IgD-negative memory B cell (primary cell): ENCODE data around the gene ABLIM3. TPM values are rescaled to one million over a fixed set of nuclear protein-coding genes. Genes with fewer than 3 reads are reported as not detected.
"Not testable (repeated sequence)": the region's sequence is repeated elsewhere in the genome, so short reads cannot be mapped to it uniquely, and the experiment has no call there.

Experiments used
- H3K27ac Mint-ChIP-seq, 3 donors: one replicate each; pipeline ENCODE4 v1.8.0; 2020 to 2022; ENCODE audit warnings: mild to moderate bottlenecking in 3 of 3, mixed read lengths in 3 of 3, moderate library complexity in 1 of 3
- H3K27me3 Mint-ChIP-seq: one replicate; pipeline ENCODE4 v1.8.0; 2021; ENCODE audit warnings: mixed read lengths
- H3K36me3 Mint-ChIP-seq: one replicate; pipeline ENCODE4 v1.8.0; 2020; ENCODE audit warnings: mild to moderate bottlenecking, mixed read lengths
- H3K4me1 Mint-ChIP-seq, 3 donors: one replicate each; pipeline ENCODE4 v1.8.0; 2020 to 2022; ENCODE audit warnings: mixed read lengths in 3 of 3, mild to moderate bottlenecking in 1 of 3
- H3K4me3 Mint-ChIP-seq, 4 donors: one replicate each; pipeline ENCODE4 v1.8.0; 2020 to 2022; ENCODE audit warnings: mild to moderate bottlenecking in 4 of 4, mixed read lengths in 4 of 4, moderate library complexity in 3 of 4
- H3K9me3 Mint-ChIP-seq, 3 donors: one replicate each; pipeline ENCODE4 v1.8.0; 2020 to 2021; ENCODE audit warnings: mixed read lengths in 3 of 3, mild to moderate bottlenecking in 1 of 3
- polyA plus RNA-seq: library from polyadenylated mRNA; unstranded; fragments of 300-500 nt; fragmentation: Illumina TruSeq; gene quantifications from one replicate; pipeline ENCODE4 v1.2.3, GENCODE V29; 2021

ABLIM3 gene
- polyA plus RNA-seq, 1 donor from 2014 or later: 0.14 TPM

GRCh38 chr5:149182241-149182640, 40.9 kb downstream of the ABLIM3 start:
- peaks cover 0 to 1% (median 0%) of the 10 kb centered on the region in 3 donors for H3K9me3 Mint-ChIP-seq

DNA sequence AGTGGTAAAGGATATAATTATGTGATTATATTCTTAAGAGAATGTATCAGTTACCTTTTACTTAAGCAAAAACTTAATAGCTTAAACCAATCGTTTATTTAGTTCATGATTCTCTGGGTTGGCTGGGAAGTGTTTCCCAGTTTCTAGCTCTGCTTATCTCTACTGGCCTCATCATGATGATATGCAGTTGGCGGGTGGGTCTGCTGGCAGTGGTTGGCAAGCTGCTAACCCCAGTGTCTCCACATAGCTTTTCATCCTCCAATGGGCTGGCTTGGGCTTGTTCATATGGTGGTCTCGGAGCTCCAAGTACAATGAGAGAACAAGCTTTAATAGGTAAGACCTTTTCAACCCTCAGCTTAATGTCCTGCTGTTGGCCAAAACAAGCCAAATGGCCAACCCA, 43.8 kb downstream of the ABLIM3 start:
- no peaks in the 10 kb centered on the region for H3K36me3 Mint-ChIP-seq
- H3K27me3 Mint-ChIP-seq: peaks cover 20% of the 10 kb centered on the region
- H3K27ac Mint-ChIP-seq: no peak overlapping the region
- H3K9me3 Mint-ChIP-seq: peaks cover 0 to 6% (median 2%) of the 10 kb centered on the region in 3 donors
- H3K4me3 Mint-ChIP-seq: no peak overlapping the region
- no peaks in the 10 kb centered on the region for H3K4me1 Mint-ChIP-seq

More at GRCh38 chr5:149182241-149182640, 40.9 kb downstream of the ABLIM3 start:
- Mint-ChIP-seq H3K4me1 (no peaks in the 10 kb centered on the region), H3K4me3 (no peak overlapping the region), H3K36me3 (no peaks in the 10 kb centered on the region), H3K27me3 (peaks cover 17% of the 10 kb centered on the region), H3K27ac (no peak overlapping the region)

- H3K4me3 Mint-ChIP-seq: no peak overlapping the region
- peaks cover 0 to 6% (median 2%) of the 10 kb centered on the region in 3 donors for H3K9me3 Mint-ChIP-seq
- no peaks in the 10 kb centered on the region for H3K36me3 Mint-ChIP-seq
- no peak overlapping the region for H3K27ac Mint-ChIP-seq
- H3K4me1 Mint-ChIP-seq: no peaks in the 10 kb centered on the region
- H3K27me3 Mint-ChIP-seq: peaks cover 14% of the 10 kb centered on the region
These were observed 45.2 kb downstream of the ABLIM3 start for GRCh38 chr5:149186506-149186905.

- H3K36me3 Mint-ChIP-seq, H3K9me3 Mint-ChIP-seq, H3K27ac Mint-ChIP-seq, H3K4me1 Mint-ChIP-seq, H3K4me3 Mint-ChIP-seq: not testable (repeated sequence)
- peaks cover 14% of the 10 kb centered on the region for H3K27me3 Mint-ChIP-seq
These were observed 46.3 kb downstream of the ABLIM3 start for GRCh38 chr5:149187617-149188016.

GRCh38 chr5:149188383-149188782, 47.1 kb downstream of the ABLIM3 start:
- Mint-ChIP-seq H3K27ac (no peak overlapping the region), H3K4me3 (no peak overlapping the region), H3K4me1 (no peaks in the 10 kb centered on the region), H3K27me3 (peaks cover 11% of the 10 kb centered on the region), H3K36me3 (no peaks in the 10 kb centered on the region), H3K9me3 (peaks cover 0 to 6% (median 2%) of the 10 kb centered on the region in 3 donors)

- Mint-ChIP-seq H3K36me3 (no peaks in the 10 kb centered on the region), H3K4me1 (peaks cover 0 to 1% (median 0%) of the 10 kb centered on the region in 3 donors), H3K27ac (peak overlapping the region in 1 of 3 donors; percentile 55)
These were observed 54.1 kb downstream of the ABLIM3 start for GRCh38 chr5:149195337-149195887.

DNA sequence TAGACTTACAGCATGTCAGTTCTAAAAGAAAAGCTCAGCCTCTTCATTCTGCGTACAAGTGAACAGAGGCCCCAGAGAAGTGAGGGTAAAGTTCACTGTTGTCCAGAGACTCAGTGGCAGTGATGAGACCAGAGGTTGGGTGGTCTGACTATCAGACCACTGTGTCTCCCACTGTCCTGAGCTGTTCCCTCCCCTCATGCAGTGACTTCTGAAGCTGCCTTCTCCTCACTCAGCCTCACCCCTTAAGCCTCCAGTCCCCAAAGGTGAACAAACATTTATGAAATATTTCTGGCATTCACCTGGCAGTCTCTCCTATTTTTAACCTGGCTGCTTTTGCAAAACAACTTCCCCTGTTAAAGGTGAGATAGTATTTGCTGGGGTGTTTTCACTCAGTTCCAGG, 54.7 kb downstream of the ABLIM3 start:
- Mint-ChIP-seq H3K27ac (no peak overlapping the region), H3K9me3 (no peaks in the 10 kb centered on the region)

More at GRCh38 chr5:149195337-149195887, 54.1 kb downstream of the ABLIM3 start:
- Mint-ChIP-seq H3K27me3 (no peaks in the 10 kb centered on the region), H3K4me3 (no peak overlapping the region), H3K9me3 (no peaks in the 10 kb centered on the region)

DNA sequence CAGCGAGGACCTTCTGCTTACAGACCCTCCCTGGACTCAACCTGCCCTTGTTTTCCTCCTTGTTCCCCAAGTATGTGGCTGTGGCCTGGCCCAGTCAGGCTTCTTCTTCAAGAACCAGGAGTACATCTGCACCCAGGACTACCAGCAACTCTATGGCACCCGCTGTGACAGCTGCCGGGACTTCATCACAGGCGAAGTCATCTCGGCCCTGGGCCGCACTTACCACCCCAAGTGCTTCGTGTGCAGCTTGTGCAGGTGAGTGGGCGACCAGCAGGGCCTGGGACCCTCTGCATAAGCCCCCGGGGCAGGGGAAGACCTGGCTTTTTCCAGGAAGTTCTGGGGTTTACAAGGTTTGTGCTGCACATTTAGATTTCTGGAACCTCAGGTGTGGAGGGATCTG, 56.9 kb downstream of the ABLIM3 start:
- Mint-ChIP-seq H3K27ac (no peak overlapping the region), H3K9me3 (no peaks in the 10 kb centered on the region), H3K4me3 (no peak overlapping the region), H3K36me3 (no peaks in the 10 kb centered on the region), H3K4me1 (peaks cover 0 to 1% (median 0%) of the 10 kb centered on the region in 3 donors), H3K27me3 (no peaks in the 10 kb centered on the region)

More for the DNA sequence above, 54.7 kb downstream of the ABLIM3 start:
- Mint-ChIP-seq H3K4me1 (peaks cover 0 to 1% (median 0%) of the 10 kb centered on the region in 3 donors), H3K36me3 (no peaks in the 10 kb centered on the region), H3K27me3 (no peaks in the 10 kb centered on the region), H3K4me3 (no peak overlapping the region)

DNA sequence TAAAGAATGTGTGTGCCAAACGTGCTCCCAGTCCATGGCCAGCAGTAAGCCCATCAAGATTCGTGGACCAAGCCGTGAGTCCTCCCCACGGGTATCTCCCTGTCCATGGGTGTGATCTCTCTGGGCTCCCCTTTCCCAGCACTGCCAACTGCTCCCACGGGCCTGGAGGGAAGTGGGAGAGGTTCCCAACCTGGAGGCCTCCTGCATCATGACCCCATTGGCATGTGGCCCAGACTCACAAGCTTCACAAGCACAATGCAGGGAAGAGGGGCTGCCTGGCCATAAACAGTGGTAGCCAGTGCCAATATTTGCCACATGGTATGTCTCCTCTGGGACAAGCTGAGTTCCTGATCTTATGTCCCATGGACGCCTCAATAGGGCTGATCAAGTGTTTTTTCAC, 59.1 kb downstream of the ABLIM3 start:
- Mint-ChIP-seq H3K36me3 (no peaks in the 10 kb centered on the region), H3K4me3 (no peak overlapping the region), H3K27ac (no peak overlapping the region), H3K27me3 (no peaks in the 10 kb centered on the region), H3K4me1 (peaks cover 0 to 1% (median 0%) of the 10 kb centered on the region in 3 donors), H3K9me3 (no peaks in the 10 kb centered on the region)

DNA sequence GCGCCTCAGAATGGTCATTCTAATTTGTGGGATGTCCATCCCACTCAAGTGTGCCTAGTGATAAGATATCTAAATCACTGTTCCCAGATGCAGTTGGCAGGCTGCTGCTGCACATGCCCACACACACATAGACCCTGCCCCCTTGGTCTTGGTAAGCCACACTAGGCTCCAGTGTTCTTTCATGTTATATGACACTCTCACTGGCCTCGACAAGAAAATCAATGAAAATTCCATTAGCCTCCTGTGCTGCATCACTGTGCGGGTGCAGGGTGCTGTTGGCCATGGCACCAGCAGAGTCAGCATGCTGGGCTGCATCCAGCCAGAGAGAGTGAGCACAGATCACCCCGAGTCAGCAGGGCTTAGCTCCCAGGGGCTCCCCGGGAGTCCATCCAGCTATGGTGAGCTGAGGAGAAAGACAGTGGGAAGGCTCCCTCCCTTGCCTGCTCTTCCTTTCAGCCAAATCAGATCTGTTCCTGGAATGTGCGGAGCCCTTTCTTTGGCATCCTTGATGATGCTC, 59.9 kb downstream of the ABLIM3 start:
- Mint-ChIP-seq H3K27me3 (no peaks in the 10 kb centered on the region), H3K36me3 (no peaks in the 10 kb centered on the region), H3K9me3 (no peaks in the 10 kb centered on the region), H3K4me1 (peaks cover 0 to 1% (median 0%) of the 10 kb centered on the region in 3 donors), H3K4me3 (no peak overlapping the region), H3K27ac (no peak overlapping the region)

GRCh38 chr5:149202910-149203451, 61.7 kb downstream of the ABLIM3 start:
- no peak overlapping the region for H3K27ac Mint-ChIP-seq
- H3K27me3 Mint-ChIP-seq: no peaks in the 10 kb centered on the region
- no peaks in the 10 kb centered on the region for H3K36me3 Mint-ChIP-seq
- H3K9me3 Mint-ChIP-seq: no peaks in the 10 kb centered on the region
- H3K4me3 Mint-ChIP-seq: no peak overlapping the region
- H3K4me1 Mint-ChIP-seq: no peaks in the 10 kb centered on the region

- Mint-ChIP-seq H3K27me3 (no peaks in the 10 kb centered on the region), H3K9me3 (no peaks in the 10 kb centered on the region), H3K36me3 (no peaks in the 10 kb centered on the region), H3K27ac (no peak overlapping the region), H3K4me1 (no peaks in the 10 kb centered on the region), H3K4me3 (no peak overlapping the region)
These were observed 62.7 kb downstream of the ABLIM3 start for GRCh38 chr5:149203921-149204441.

- no peaks in the 10 kb centered on the region for H3K27me3 Mint-ChIP-seq
- no peaks in the 10 kb centered on the region for H3K9me3 Mint-ChIP-seq
- H3K4me1 Mint-ChIP-seq: no peaks in the 10 kb centered on the region
These were observed 64.6 kb downstream of the ABLIM3 start for GRCh38 chr5:149205625-149206523.

GRCh38 chr5:149206524-149207141, 65.3 kb downstream of the ABLIM3 start:
- Mint-ChIP-seq H3K4me3 (no peak overlapping the region), H3K9me3 (no peaks in the 10 kb centered on the region), H3K27ac (no peak overlapping the region), H3K36me3 (no peaks in the 10 kb centered on the region), H3K4me1 (no peaks in the 10 kb centered on the region), H3K27me3 (no peaks in the 10 kb centered on the region)

More at GRCh38 chr5:149205625-149206523, 64.6 kb downstream of the ABLIM3 start:
- Mint-ChIP-seq H3K27ac (no peak overlapping the region), H3K36me3 (no peaks in the 10 kb centered on the region), H3K4me3 (peak overlapping the region in 1 of 4 donors; percentile 8)

- Mint-ChIP-seq H3K4me3 (no peak overlapping the region), H3K27ac (no peak overlapping the region), H3K4me1 (no peaks in the 10 kb centered on the region), H3K36me3 (no peaks in the 10 kb centered on the region), H3K27me3 (no peaks in the 10 kb centered on the region), H3K9me3 (no peaks in the 10 kb centered on the region)
These were observed 66.5 kb downstream of the ABLIM3 start for GRCh38 chr5:149207831-149208230.
